22Rv1 (cell line): ENCODE data around the gene LMNB1.

Source experiments
- H3K27ac ChIP-seq: fragments of 450-650 bp; 2 replicates; pipeline ENCODE4 v1.5.1; 2017
- CTCF ChIP-seq: fragments of 450-650 bp; IDR thresholded peaks from 2 replicates; pipeline ENCODE4 v1.5.1; 2017; ENCODE audit warnings: mild to moderate bottlenecking
- ZFX ChIP-seq: fragments of 450-650 bp; IDR thresholded peaks from 2 replicates; pipeline ENCODE4 v1.6.1; 2017; ENCODE audit warnings: antibody characterized with exemption, borderline replicate concordance

The LMNB1 gene

GRCh38 chr5:126865299-126865698 lies 88.4 kb downstream of the LMNB1 start:
- H3K27ac ChIP-seq, result no peak overlapping the region

GRCh38 chr5:126866851-126867636 lies 90.1 kb downstream of the LMNB1 start:
- no peak overlapping the region for H3K27ac ChIP-seq
- TF ChIP-seq ZFX, result no peak
- TF ChIP-seq CTCF, result no peak

More at GRCh38 chr5:126865299-126865698, 88.4 kb downstream of the LMNB1 start:
- TF ChIP-seq CTCF (no peak), ZFX (no peak)

GRCh38 chr5:126868338-126869004 lies 91.5 kb downstream of the LMNB1 start:
- no peak overlapping the region for H3K27ac ChIP-seq

GRCh38 chr5:126869005-126869451 lies 92.1 kb downstream of the LMNB1 start:
- no peak overlapping the region for H3K27ac ChIP-seq
- no peak for TF ChIP-seq ZFX
- no peak for TF ChIP-seq CTCF

More at GRCh38 chr5:126868338-126869004, 91.5 kb downstream of the LMNB1 start:
- TF ChIP-seq CTCF (no peak), ZFX (no peak)

- TF ChIP-seq CTCF (no peak), ZFX (no peak)
These were observed 94.5 kb downstream of the LMNB1 start for GRCh38 chr5:126871441-126871840.

GRCh38 chr5:126872561-126873354 lies 95.8 kb downstream of the LMNB1 start:
- H3K27ac ChIP-seq, result no peak overlapping the region
- no peak for TF ChIP-seq CTCF
- no peak for TF ChIP-seq ZFX

More at GRCh38 chr5:126871441-126871840, 94.5 kb downstream of the LMNB1 start:
- H3K27ac ChIP-seq, result no peak overlapping the region
